HG02938 (cell line): ENCODE results near the gene LRRC71.

ENCODE experiments used
- ATAC-seq: cut with Tn5 transposase; IDR thresholded peaks from one replicate; pipeline ENCODE4 v1.9.1; 2021; ENCODE audit warnings: mild to moderate bottlenecking, moderate library complexity; ENCODE audit not compliant: unreplicated experiment

The LRRC71 gene

DNA sequence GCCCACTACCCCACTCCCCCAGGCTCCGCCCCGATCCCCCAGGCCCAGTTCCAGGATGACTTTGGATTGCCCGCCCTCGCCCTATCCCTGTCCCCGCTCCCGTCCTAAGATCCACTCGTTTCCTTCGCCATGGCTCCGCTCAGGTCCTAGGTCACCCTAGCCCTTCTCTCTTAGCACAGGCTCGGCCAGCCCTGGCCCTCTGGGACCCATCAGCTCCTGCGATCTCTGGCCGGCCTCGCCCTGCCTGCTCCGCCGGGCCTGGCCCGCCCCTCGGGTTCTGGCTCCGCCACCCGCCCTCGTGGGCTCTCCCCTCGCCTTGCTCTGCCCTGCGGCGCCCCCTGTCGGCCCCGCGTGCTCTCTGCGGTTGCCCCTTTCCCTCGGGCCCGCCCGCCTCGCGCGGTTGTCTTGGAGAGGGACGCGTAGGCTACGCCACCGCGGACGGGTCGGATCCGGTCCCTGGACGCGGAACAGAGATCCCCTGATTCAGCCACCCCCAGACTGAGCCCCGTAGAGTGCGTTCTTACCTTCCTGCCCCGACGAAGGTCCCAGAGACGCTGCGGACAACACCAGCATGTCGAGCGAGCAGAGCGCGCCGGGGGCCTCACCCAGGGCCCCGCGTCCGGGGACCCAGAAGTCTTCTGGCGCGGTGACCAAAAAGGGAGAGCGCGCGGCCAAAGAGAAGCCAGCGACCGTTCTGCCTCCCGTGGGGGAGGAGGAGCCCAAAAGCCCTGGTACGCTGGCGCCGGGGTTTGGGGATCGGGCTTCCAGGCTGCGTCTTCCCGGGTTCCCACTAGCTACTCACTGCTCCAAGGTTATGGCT lies at the start of gene LRRC71:
LRRC71 (plus strand) TSS at position 400 of the 820 bp plus-strand sequence; CDS start at position 572, 172 bp downstream.
- no peak for ATAC-seq

DNA sequence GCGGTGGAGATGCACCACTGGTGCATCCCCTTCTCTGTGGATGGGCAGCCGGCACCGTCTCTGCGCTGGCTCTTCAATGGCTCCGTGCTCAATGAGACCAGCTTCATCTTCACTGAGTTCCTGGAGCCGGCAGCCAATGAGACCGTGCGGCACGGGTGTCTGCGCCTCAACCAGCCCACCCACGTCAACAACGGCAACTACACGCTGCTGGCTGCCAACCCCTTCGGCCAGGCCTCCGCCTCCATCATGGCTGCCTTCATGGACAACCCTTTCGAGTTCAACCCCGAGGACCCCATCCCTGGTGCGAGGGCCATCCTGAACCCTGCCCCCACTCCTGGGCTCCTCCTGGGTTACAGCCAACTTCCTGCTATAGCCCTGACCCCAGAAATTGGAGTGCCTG lies 46.8 kb upstream of the LRRC71 start:
- no peak for ATAC-seq

DNA sequence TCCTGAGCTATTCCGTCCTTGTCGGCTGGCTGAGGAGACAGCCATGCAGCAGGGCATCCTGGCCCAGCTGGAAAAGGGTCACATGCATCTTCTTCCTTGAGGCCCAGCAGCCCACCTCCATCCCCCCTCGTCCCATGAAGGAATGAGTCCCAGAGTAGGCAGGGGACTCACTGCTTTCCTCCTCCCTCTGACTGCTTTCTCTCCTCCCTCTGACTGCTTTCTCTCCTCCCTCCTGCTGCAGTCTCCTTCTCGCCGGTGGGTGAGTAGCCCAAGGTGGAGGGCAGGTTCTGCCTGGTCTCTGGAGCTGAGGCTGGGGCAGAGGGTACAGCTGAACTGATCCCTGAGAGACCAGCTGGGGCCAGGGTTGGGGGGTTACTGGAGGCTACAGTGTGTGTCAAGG lies 46.3 kb upstream of the LRRC71 start:
- no peak for ATAC-seq

DNA sequence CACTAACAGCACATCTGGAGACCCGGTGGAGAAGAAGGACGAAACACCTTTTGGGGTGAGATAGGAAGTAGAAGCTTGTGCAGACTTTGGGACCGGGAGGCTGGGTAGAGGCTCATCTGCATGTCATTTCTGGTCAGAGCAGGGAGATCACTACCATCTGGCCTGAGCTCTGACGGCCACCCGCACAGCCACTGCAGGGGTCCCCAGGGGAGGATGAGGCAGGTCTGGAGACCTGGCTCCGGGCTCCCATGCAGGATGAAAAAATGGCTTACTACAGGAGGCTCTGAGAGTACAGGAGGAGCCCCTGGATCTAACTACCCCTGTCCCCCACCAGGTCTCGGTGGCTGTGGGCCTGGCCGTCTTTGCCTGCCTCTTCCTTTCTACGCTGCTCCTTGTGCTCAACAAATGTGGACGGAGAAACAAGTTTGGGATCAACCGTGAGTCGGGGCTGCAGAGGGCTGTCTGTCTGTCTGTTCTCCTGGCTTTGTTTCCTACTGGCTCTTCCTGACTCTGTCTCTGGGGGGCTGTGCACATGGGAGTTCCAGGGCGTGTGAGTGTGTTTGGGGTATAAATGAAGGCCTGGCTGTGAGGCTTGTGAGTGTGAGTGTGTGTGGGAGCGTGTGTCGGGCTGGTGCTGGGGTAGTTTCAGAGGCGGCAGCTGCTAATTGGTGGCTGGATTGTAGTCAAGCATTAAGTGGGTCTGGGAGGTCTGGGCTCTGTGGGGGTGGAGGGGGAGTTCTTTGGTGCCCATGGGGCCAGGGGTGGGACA lies 45.7 kb upstream of the LRRC71 start:
- no peak for ATAC-seq

DNA sequence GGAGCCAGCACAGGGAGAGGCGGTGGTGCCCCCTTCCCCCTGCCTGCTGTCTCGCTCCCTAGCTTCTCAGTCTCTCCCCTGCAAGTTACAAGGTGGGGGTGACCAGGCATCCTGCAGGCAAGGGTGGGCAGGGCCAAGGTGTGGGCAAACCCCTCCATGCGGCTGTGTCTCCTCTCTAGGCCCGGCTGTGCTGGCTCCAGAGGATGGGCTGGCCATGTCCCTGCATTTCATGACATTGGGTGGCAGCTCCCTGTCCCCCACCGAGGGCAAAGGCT lies 45.2 kb upstream of the LRRC71 start:
- ATAC-seq = no peak

DNA sequence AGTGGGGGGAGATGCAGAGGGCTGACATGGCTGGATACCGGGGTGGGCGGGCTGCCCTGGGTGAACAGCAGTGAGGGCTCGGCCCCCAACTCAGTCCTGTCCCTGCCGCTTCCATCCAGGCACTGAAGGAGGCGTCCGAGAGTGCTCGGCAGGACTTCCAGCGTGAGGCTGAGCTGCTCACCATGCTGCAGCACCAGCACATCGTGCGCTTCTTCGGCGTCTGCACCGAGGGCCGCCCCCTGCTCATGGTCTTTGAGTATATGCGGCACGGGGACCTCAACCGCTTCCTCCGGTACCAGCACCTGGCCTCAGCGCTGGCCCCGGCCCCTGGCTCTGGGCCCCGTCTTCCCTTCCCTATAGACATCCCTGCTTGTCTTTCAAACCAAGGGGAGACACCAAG lies 44.2 kb upstream of the LRRC71 start:
- no peak for ATAC-seq

DNA sequence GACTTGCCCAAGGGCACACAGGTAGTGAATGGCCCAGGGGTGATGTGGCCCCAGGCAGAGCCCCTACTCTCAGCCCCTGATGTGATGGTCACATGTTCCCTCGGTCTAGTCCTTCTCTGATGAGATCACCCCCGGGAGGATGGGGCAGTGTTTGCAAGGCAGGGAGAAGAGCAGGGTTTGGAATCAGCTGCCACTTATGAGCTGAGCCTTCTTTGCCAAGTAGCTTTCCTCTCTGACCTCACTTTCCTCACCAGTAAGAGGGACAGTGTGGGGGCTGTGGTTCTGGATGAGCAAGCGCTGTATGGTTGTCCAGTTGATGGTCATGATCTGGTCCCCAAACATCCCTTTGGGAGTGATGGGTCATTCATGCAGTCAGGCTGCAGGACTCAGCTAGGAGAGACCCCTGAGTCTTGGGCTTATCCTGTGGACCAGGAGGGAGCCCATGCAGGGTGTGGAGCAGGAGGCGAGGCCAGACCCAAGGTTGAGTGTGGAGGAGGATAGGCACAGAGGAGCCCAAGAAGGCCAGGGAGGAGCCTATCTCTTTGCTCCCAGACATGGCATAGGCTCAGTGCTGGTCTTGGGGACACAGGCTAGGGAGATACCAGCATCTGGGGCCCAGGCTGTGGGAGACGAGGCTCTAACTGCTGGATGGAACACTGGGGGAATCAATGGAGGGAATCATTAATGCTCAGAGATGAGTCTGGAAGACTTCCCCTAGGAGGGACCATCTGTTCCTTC lies 42.8 kb upstream of the LRRC71 start:
- no peak for ATAC-seq

DNA sequence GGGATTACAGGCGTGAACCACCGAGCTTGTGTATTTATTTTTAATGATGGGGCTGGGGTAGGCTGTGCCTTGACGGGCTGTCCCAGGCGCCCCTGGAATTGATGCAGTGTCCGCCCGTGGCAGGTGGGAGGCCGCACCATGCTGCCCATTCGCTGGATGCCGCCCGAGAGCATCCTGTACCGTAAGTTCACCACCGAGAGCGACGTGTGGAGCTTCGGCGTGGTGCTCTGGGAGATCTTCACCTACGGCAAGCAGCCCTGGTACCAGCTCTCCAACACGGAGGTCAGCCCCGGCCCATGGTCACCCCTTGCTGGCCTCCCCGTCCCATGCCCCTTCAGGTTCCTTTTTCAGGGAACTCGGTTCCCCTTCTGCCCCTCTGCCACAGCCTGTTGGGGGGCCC lies 40.6 kb upstream of the LRRC71 start:
- no peak for ATAC-seq

DNA sequence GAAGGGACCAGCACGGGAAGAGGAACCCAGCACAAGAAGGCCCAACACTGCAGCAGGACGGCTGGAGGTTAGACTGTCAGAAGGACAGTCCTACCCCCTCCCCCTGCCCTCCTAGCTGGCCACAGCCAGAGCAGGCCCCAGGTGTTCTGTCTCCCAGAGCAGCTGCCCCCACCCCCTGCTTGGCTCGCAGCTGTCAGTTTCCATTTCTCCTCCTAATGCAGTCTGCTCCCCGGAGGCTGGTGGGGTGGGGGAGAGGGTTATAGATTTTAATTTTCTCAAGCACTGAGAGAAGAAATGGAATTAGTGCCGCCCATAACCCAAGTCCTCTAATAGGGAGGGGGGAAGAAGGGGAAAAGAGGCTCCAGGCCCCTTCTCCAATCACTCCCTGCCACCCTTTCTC lies 40.0 kb upstream of the LRRC71 start:
- ATAC-seq = no peak

DNA sequence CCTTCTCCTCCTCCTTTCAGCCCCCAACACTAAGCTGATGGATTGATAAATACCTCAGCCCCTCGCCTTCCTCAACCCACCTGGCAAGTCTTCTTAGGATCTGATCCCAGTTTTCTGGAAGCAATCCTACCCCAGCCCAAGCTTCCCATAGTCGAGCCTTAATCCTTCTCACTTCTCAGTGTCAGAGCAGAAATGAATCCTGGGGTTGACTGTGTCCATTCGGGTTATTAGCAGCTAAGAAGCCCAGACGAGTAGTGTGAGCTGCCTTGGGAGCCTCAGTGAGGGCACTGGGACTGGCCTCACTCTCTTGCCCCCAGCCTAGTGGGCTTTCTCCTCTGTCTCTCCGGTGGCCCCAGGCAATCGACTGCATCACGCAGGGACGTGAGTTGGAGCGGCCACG lies 39.3 kb upstream of the LRRC71 start:
- ATAC-seq = no peak

DNA sequence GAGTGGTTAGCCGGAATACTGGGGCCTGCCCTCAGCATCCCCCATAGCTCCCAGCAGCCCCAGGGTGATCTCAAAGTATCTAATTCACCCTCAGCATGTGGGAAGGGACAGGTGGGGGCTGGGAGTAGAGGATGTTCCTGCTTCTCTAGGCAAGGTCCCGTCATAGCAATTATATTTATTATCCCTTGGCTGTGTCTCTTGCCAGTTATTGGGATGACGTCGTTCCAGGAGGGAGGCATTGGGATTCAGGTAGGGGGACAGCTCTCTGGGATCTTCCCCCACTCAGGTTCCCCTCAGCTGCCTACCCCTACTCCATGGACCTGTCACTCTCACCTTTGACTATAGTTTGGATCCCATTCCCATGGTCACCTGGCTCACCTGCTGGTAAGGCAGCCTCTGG lies 38.8 kb upstream of the LRRC71 start:
- no peak for ATAC-seq

DNA sequence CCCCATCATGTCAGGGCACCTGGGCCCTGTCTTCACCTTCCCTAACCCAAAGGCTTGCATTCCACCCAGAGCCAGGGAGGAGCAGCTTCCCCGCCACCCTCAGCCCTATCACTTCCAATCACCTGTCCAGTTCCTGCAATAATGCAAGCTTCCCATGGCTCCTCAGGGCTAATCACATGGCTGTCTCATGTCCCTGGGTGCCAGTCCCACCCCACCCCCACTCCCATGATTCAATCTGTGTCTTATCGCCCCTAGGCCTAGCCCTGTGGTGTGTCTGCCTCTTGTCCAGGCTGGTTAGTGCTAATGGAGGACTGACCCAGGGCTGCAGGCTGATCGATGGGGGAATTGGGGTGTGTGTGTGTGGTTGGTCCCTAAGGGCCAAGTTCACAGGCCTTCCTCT lies 37.9 kb upstream of the LRRC71 start:
- ATAC-seq = no peak

DNA sequence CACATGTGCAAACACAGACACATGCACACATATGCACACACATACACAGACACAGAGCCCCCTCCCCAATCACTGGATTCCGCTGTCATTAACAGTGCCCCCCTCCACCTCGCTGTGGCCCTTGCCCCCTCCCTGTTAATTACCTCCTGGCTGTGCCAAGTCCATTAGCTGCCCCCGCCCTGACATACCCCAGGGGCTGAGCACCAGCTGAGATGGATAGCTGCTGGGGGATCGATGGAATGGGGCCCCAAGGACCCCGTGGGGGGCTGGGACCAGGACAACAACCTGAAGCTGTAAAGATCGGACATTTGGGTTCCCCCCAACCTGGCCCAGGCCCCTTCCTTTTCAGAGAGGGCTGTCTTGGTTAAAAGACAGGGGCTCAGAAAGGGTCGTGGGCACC lies 36.5 kb upstream of the LRRC71 start:
- no peak for ATAC-seq

DNA sequence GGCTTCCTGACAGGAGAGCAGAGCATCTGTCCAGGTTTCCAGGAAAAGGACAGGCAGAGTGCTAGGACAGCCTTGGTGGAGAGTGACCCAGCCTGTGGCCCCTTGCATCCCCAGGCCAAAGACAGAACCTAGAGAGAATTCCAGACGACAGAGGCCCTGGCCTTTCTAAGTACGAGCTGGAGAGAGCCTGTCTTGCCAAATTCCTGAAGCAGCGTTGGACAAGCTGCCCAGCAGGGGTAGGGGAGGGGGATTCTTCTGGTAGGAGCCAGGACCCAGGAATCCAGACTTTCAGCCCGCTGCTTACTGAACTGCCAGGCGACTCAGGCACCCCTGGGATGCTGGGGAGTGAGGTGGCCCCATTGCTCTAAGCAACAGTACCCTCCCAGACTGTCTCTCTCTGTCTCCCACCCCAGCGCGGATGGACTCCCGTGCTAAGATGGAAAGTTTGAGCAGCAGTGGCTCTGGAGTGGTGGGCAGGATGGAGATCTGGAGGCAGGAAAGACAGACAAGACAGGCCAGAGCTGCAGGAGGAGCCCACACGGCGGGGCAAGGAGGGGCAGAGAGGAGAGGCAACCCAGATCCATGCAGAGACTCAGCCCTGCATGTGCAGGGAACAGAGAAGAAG lies 35.8 kb upstream of the LRRC71 start:
- ATAC-seq = no peak

DNA sequence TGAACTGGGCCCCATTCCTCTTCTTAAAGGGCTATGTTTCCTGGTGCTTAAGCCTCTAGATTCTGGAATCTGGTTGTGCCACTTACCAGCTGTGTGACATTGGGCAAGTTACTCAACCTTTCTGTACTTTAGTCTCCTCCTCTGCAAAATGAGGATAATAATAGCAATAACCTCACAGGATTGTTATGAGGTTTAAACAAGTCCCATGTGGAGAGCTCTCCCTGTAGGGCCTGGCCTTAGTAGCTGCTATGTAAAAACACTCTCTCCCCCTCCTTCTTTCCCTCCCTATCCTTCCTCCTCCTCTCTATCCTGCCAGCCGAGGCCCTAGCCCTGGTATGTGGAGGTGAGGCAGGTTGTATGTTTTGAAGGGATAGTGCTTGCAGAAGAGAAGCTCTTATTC lies 35.1 kb upstream of the LRRC71 start:
- ATAC-seq = no peak

DNA sequence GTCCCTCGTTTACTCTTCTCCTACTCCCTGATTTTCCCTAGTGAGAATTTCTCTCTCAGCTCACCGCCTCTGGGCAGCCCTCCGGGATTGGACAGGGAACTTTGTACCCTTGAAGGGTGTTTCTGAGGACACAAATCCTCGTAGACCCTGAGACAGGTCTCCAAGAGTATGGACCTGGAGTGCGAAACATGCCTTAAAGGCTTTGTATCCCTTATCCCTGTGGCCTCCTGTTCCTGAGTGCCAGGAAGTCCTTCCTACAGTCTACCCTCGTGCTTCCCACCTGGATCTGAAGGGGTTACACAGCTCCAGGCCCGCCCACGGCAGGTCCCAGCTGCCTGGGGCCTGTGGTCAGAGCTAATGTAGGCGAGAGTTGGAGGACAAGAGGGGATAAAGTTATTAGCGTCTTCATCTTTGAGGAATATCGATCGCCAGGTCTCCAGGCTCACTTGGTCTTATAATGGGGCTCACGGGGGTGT lies 34.5 kb upstream of the LRRC71 start:
- no peak for ATAC-seq

DNA sequence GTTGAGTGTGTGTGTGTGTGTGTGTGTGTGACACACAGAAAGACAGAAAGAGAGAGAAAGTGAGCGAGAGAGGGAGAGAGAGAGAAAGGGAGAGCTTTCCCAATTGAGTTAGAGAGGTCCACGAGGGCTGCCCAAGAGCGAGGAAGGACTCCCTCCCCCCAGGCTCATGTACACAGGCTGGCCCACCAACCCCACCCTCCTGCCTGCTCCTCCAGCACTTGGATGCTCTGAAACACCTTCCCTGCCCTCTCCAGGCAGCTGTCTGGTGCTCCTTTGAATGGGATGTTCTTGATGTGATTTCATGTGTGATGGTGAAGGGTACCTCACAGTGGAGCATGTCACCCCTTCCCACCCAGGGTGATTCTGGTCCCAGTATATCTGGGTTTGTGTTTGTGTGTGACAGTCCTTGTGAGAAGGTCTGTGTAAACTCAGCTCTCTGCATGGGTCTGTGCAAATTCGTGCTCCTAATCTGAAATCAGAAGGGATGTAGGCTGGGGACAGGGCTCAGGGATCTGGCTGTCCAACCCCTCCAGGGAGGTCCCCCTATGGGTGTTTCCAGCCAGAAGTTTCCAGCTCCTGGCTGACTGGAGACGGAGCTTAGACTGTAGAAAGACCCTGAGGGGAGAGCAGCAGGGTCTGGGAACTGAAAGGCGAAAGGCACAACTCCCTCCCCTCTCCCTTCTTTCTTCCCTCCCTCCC lies 33.7 kb upstream of the LRRC71 start:
- no peak for ATAC-seq

DNA sequence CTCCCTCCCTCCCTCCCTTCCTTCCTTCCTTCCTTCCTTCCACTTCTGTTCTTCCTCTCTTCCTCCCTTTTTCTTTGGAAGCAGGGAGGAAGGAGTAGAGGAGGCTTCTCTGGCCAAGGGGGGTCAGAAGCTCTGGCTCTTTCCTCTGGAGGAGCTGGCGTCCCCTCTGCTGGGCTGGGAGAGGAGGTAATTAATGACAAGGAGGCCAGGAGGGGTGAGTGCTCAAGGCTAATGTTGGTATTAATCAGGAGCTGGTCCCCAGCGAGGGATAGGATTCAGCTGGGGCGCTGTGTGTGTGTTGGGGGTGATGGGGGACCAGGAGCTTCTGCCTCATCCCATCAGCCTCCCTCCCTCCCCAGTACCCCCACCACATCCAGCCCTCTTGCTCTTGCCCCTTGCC lies 33.1 kb upstream of the LRRC71 start:
- no peak for ATAC-seq

DNA sequence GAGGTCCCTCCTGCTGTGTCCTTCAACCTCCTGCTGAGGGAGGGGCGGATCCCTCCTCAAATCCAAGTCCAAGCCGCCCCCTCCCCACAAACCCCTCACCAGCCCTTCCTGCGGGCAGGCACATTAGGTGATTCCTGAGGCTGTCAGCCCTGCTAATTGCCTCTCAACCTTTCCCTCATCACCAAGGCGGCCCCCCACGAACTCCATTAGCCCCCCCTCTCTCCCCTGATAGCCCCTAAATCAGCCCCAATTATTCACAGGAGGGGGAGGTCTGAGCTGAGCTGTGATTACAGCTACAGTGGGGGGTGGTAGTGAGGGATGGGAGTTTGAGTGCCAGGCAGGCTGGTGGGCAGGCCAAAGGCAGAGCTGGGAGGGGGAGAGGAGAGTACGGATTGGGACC lies 32.7 kb upstream of the LRRC71 start:
- ATAC-seq = no peak

DNA sequence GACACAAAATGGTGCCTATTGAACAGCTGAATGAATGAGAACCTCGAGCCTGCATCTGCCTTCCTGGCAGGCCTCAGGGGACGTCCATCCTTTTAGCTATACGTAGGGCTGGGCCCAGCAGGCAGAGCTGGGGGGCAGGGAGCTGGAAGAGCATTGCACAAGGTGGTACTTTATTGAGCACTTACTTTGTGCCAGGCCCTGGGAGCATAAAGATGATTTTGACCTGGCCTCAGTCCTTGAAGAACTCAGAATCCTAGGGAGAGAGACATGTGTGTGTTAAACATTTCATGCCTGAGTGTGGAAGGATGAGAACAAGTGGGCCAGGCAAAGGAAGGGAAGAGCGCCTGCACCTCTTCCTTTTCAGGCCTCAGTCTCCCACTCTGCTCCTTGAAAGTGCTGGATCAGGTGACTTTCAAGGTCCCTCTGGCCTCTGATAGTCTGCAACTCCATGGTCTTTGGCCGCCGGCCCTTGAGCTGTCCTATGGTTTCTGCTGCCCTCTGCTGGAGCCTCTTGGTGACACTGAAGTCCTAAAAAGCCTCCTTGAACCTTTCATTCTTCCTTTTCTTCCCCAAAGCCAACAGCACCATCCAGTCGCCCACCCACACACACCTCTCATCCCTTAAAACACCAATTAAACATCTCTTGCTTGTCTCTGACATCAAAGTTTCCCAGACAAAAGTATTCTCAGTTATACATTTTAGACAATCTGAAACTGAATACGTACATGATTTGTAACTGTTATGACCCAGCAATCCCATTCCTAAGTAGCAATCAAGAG lies 30.4 kb upstream of the LRRC71 start:
- ATAC-seq = no peak
